T-cell (primary cell): ENCODE results near the gene RPH3AL. TPM values are rescaled to one million over a fixed set of nuclear protein-coding genes. Genes with fewer than 3 reads are reported as not detected.

ENCODE experiments used
- total RNA-seq, 35 experiments: library from RNA in 6 of 35; stranded (reverse) in 6 of 35; fragments of 120-200 nt in 1 of 35; gene quantifications; one replicate each; pipeline versions ENCODE4 v1.2.1 to v1.2.4 and lab custom pipeline; 2013 to 2026

The RPH3AL gene
- total RNA-seq, 5 donors from 2014 or later (not counting 1 experiment from before 2014, with no cell fraction given): 4.5 to 10.5 (median 5.3) TPM

Other genes with a start within 250 kb of the RPH3AL start
- not detected for gene SCGB1C2, start 215.2 kb downstream of the RPH3AL start, total RNA-seq
- gene DOC2B, start 171.2 kb downstream of the RPH3AL start, total RNA-seq: under 1 TPM in 3 of 5 donors, not detected in 2; 0.05 to 0.16 (median 0.09) TPM
- gene RFLNB, start 93.1 kb upstream of the RPH3AL start, total RNA-seq: 10 to 100 TPM; 38.3 to 70.3 (median 55.2) TPM